ENCODE results near the gene KSR1. TPM values are rescaled to one million over a fixed set of nuclear protein-coding genes. Genes with fewer than 3 reads are reported as not detected.
A peak's percentile ranks its signal among the peaks of the same experiment; 100 is the strongest.

Gene KSR1
- polyA plus RNA-seq, 1 of the 3 experiments (the other 2 are of a cell fraction) = 7.5 TPM

DNA sequence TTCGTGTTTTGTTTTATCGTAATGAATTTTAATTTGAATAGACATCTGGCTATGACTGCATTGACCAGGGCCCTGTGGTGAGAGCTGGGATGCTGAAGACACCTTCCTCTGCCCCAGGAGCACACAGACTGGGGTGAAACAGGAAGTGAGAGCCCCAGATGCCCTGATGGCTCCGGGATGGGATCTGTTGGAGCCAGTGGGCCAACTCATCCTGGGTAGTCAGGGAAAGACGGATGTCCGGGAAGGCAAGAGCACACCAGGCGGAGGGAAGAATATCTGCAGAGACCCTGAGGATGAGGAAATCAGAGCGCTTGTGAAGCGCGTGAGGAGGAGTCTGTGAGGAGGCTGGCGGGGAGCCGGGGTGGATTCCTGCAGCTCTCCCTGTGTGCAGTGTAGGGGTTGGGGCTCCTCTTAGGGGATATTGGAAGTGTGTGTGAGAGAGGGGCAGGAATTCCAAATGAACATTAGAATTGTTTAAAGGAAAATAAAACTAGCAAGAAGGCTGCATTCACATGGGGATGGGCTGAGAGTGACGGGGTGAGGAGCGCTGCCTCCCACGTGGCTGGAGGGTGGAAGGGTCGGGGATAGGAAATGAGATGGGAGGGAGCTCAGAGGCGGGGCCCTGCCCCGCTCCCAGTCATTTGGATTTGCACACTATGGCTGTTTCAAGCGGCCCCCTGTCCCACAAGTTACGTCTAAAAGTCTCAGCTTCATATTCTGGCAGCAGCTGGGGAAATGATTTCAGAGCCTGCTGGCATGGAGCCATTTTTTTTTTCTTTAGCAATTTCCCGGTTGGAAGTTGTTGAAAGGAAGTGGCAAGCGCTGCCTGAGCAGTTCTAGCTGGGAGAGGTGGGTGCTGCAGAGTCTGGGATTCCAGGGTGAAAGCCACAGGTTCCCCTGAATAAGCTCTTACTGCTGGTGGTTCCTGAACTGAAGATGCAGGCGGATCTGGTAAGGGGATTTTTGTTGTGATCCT, 103.5 kb downstream of the KSR1 start (continued):
- TF ChIP-seq, protein P1, sequence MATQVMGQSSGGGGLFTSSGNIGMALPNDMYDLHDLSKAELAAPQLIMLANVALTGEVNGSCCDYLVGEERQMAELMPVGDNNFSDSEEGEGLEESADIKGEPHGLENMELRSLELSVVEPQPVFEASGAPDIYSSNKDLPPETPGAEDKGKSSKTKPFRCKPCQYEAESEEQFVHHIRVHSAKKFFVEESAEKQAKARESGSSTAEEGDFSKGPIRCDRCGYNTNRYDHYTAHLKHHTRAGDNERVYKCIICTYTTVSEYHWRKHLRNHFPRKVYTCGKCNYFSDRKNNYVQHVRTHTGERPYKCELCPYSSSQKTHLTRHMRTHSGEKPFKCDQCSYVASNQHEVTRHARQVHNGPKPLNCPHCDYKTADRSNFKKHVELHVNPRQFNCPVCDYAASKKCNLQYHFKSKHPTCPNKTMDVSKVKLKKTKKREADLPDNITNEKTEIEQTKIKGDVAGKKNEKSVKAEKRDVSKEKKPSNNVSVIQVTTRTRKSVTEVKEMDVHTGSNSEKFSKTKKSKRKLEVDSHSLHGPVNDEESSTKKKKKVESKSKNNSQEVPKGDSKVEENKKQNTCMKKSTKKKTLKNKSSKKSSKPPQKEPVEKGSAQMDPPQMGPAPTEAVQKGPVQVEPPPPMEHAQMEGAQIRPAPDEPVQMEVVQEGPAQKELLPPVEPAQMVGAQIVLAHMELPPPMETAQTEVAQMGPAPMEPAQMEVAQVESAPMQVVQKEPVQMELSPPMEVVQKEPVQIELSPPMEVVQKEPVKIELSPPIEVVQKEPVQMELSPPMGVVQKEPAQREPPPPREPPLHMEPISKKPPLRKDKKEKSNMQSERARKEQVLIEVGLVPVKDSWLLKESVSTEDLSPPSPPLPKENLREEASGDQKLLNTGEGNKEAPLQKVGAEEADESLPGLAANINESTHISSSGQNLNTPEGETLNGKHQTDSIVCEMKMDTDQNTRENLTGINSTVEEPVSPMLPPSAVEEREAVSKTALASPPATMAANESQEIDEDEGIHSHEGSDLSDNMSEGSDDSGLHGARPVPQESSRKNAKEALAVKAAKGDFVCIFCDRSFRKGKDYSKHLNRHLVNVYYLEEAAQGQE (IDR thresholded peaks at IDR 0.05; ENCODE audit: low read depth, low read length) = no peak
- TF ChIP-seq NFIC (IDR thresholded peaks at IDR 0.05; ENCODE audit: borderline replicate concordance) (peak; percentile 96), ELF1 (IDR thresholded peaks at IDR 0.05) (no peak)

DNA sequence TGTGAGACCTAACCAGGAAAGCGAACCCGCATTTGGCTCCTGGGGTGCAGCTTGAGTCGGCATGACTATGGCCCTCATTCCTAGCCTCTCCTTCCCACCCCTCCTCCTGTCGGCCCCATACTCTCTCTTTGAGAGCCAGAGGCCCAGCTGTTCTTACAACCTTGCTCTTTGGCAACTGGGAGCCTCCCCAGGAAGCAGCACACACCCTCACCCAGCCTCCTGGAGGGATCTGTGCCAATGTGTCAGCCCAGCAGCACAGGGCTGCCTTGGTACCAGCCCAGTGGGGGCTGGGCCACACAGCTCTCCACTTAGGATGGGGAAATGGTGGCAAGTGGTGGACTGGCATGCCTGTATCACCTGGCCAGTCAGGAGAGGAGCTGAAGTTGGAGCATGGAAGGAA, 104.4 kb downstream of the KSR1 start:
- H3K4me1 ChIP-seq (ENCODE audit: control insufficient read depth in 1 of 2, insufficient read depth in 2 of 2, low read depth in 1 of 2, low read length in 1 of 2) = peaks cover 21 to 25% of the 10 kb centered on the region in 2 experiments; a peak in 3 of 4 replicates
- peak overlapping the region; percentile 56 to 72 for H3K27ac ChIP-seq (ENCODE audit: low read depth in 2 of 2, low read length in 1 of 2)
- ChIA-PET POLR2A (no interaction called here), CTCF (interaction anchor here (0.8 to 3.0 kb wide), 9 partner anchors 9 to 324 kb away, joined by 3 to 15 read pairs (median 5); partner anchors contain the start of gene KSR1)
- H3K79me2 ChIP-seq (ENCODE audit: insufficient read depth) = peaks cover 13% of the 10 kb centered on the region
- no peak overlapping the region for H2AFZ ChIP-seq (ENCODE audit: low read depth)
- H4K20me1 ChIP-seq (ENCODE audit: insufficient read depth) = no peaks in the 10 kb centered on the region
- H3K9me2 ChIP-seq = no peaks in the 10 kb centered on the region
- H3K4me3 ChIP-seq (ENCODE audit: low read depth in 2 of 2, low read length in 1 of 2) = 0 out of 4 replicates have a peak overlapping the region, but pooled peaks of 1 of the 2 experiments have one; percentile 6
- no peaks in the 10 kb centered on the region for H3K9me3 ChIP-seq
- no peaks in the 10 kb centered on the region for H3K36me3 ChIP-seq (replicated peaks in 1 of 2; ENCODE audit: control insufficient read depth in 1 of 2, insufficient read depth in 2 of 2, low read length in 1 of 2)
- H3K9ac ChIP-seq = peak overlapping the region; percentile 8; the same call in 1 of the 2 replicates
- peak overlapping the region; percentile 50 for H3K4me2 ChIP-seq
- H3K27me3 ChIP-seq (ENCODE audit: insufficient read depth) = no peaks in the 10 kb centered on the region
- 72% methylated on average over 4 of the region's 4 CpGs for WGBS (ENCODE audit: low lambda C conversion rate)
- no peaks in the 10 kb centered on the region for H3F3A ChIP-seq (replicated peaks; ENCODE audit: insufficient read depth)
- DNase-seq = no peak
- no peak for TF ChIP-seq POLR2AphosphoS5 (IDR thresholded peaks at IDR 0.05; ENCODE audit: low read depth, low read length)
- no peak for TF ChIP-seq FOXJ3 (CRISPR knock-in tag; IDR thresholded peaks at IDR 0.05)
- TF ChIP-seq TEAD4 (IDR thresholded peaks at IDR 0.05; ENCODE audit: borderline replicate concordance, insufficient read depth) = no peak
- no peak for TF ChIP-seq RXRA (IDR thresholded peaks at IDR 0.05; ENCODE audit: borderline replicate concordance, low read depth)
- no peak for TF ChIP-seq RAD21 (IDR thresholded peaks at IDR 0.05; ENCODE audit: low read length)
- TF ChIP-seq ELF1 (IDR thresholded peaks at IDR 0.05) = no peak
- TF ChIP-seq, protein P1 (IDR thresholded peaks at IDR 0.05; ENCODE audit: low read depth, low read length) = no peak
- TF ChIP-seq NRF1 (IDR thresholded peaks at IDR 0.05; ENCODE audit: low read depth, low read length) = no peak
- no peak for TF ChIP-seq SIN3A (IDR thresholded peaks at IDR 0.05; ENCODE audit: borderline replicate concordance, low read depth, low read length)
- TF ChIP-seq EP300 (IDR thresholded peaks at IDR 0.05; ENCODE audit: borderline replicate concordance in 1 of 2, low read depth in 1 of 2, low read length in 1 of 2) = no peak
- TF ChIP-seq, protein P2, sequence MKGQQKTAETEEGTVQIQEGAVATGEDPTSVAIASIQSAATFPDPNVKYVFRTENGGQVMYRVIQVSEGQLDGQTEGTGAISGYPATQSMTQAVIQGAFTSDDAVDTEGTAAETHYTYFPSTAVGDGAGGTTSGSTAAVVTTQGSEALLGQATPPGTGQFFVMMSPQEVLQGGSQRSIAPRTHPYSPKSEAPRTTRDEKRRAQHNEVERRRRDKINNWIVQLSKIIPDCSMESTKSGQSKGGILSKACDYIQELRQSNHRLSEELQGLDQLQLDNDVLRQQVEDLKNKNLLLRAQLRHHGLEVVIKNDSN (IDR thresholded peaks at IDR 0.05; ENCODE audit: borderline replicate concordance, low read depth) = no peak
- TF ChIP-seq RFX5 (IDR thresholded peaks at IDR 0.05; ENCODE audit: low read length) = no peak
- TF ChIP-seq, protein P3, sequence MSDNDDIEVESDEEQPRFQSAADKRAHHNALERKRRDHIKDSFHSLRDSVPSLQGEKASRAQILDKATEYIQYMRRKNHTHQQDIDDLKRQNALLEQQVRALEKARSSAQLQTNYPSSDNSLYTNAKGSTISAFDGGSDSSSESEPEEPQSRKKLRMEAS (IDR thresholded peaks at IDR 0.05; ENCODE audit: low read depth) = no peak
- TF ChIP-seq SMC3 (IDR thresholded peaks at IDR 0.05; ENCODE audit: low read depth, low read length) = no peak
- TF ChIP-seq NFIC (IDR thresholded peaks at IDR 0.05; ENCODE audit: borderline replicate concordance) = no peak
- TF ChIP-seq, protein P4, sequence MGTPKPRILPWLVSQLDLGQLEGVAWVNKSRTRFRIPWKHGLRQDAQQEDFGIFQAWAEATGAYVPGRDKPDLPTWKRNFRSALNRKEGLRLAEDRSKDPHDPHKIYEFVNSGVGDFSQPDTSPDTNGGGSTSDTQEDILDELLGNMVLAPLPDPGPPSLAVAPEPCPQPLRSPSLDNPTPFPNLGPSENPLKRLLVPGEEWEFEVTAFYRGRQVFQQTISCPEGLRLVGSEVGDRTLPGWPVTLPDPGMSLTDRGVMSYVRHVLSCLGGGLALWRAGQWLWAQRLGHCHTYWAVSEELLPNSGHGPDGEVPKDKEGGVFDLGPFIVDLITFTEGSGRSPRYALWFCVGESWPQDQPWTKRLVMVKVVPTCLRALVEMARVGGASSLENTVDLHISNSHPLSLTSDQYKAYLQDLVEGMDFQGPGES (IDR thresholded peaks at IDR 0.05; ENCODE audit: low read depth, low read length) = no peak
- no peak for TF ChIP-seq YY1 (IDR thresholded peaks at IDR 0.05; ENCODE audit: low read depth)
- no peak for TF ChIP-seq GATA2 (CRISPR knock-in tag; IDR thresholded peaks at IDR 0.05)
